HepG2 (cell line): Measurements from ENCODE around the gene NEK5. TPM values are rescaled to one million over a fixed set of nuclear protein-coding genes. Genes with fewer than 3 reads are reported as not detected.

ENCODE experiments used
- ATAC-seq: fragments of 200-7000 bp; cut with Tn5 transposase; 3 replicates; pipeline ENCODE4 v1.9.1; 2020; ENCODE audit warnings: mild to moderate bottlenecking, moderate library complexity
- BruUV-seq: library from RNA; stranded (reverse); fragments of 400-500 nt; replicated peaks from 2 replicates; lab custom pipeline; 2021; lab: Mats Ljungman, UMichigan
- CTCF ChIA-PET: fragments of 300-600 bp; formaldehyde crosslinking; extraction: SDS; loops from one replicate; lab custom pipeline; 2021; ENCODE audit warnings: low total read pairs, inconsistent platforms, low intra/inter-chr PET ratio; lab: Yijun Ruan, JAX
- POLR2A ChIA-PET: fragments of 350-600 bp; sonication (Branson Sonifier 250); formaldehyde crosslinking; loops from one replicate; lab custom pipeline; 2020; ENCODE audit warnings: antibody characterized with exemption, inconsistent platforms; lab: Yijun Ruan, JAX
- DNase-seq: peaks from one replicate; pipeline ENCODE4 v3.0.0-alpha.2; 2015; ENCODE audit warnings: low spot score
- FAIRE-seq: peaks from 3 replicates; lab custom pipeline; 2011; peaks lifted over from hg19 to GRCh38; lab: Jason Lieb, UNC
- H2AFZ ChIP-seq: one replicate; pipeline ENCODE4 v1.6.1; 2011; ENCODE audit warnings: low read length, inconsistent platforms
- H3K27ac ChIP-seq: fragments of 300-600 bp; 3 replicates; pipeline ENCODE4 v1.8.0; 2011; ENCODE audit warnings: mixed run types, mild to moderate bottlenecking, mixed read lengths, low read length, inconsistent platforms; ENCODE audit not compliant: insufficient read depth; ENCODE audit errors: extremely low read length
- H3K27me3 ChIP-seq, 2 experiments: fragments of 200-600 bp in 1 of 2; 2 replicates in 1 of 2; 3 replicates in 1 of 2; pipeline versions ENCODE4 v1.6.0 to v1.8.0; 2011; ENCODE audit warnings: low read length in 2 of 2, mild to moderate bottlenecking in 2 of 2, moderate library complexity in 2 of 2, inconsistent platforms in 1 of 2; ENCODE audit not compliant: insufficient read depth in 2 of 2, control insufficient read depth in 1 of 2
- H3K36me3 ChIP-seq, 2 experiments: fragments of 200-600 bp in 1 of 2; replicated peaks in 1 of 2; 2 replicates in 1 of 2; 3 replicates in 1 of 2; pipeline versions ENCODE4 v1.5.1 to v1.8.0; 2011; ENCODE audit warnings: low read length in 2 of 2, inconsistent platforms in 1 of 2; ENCODE audit not compliant: insufficient read depth in 2 of 2, control insufficient read depth in 1 of 2
- H3K4me1 ChIP-seq: 2 replicates; pipeline ENCODE4 v1.5.1; 2012; ENCODE audit warnings: low read length, inconsistent platforms; ENCODE audit not compliant: insufficient read depth
- H3K4me2 ChIP-seq: 2 replicates; pipeline ENCODE4 v1.6.0; 2011; ENCODE audit warnings: low read depth, low read length, inconsistent platforms
- H3K4me3 ChIP-seq, 3 experiments: fragments of 200-600 bp in 1 of 3; sonication (generic), shearing (Covaris generic) in 1 of 3; replicated peaks in 1 of 3; 2 replicates each; pipeline ENCODE4 v1.5.1; 2011 to 2016; ENCODE audit warnings: low read length in 3 of 3, inconsistent platforms in 2 of 3, low read depth in 2 of 3, mild to moderate bottlenecking in 2 of 3, control low read depth in 1 of 3, mixed read lengths in 1 of 3; ENCODE audit not compliant: insufficient read depth in 1 of 3
- H3K79me2 ChIP-seq: one replicate; pipeline ENCODE4 v1.6.1; 2011; ENCODE audit warnings: low read length, inconsistent platforms; ENCODE audit not compliant: insufficient read depth
- H3K9ac ChIP-seq: 2 replicates; pipeline ENCODE4 v1.6.0; 2011; ENCODE audit warnings: mild to moderate bottlenecking, low read depth, low read length, inconsistent platforms; ENCODE audit not compliant: insufficient read depth
- H3K9me3 ChIP-seq: 2 replicates; pipeline ENCODE4 v1.5.1; 2012; ENCODE audit warnings: mild to moderate bottlenecking, low read length
- H4K20me1 ChIP-seq: 2 replicates; pipeline ENCODE4 v1.6.0; 2011; ENCODE audit warnings: inconsistent platforms, mild to moderate bottlenecking, low read length, moderate library complexity; ENCODE audit not compliant: insufficient read depth
- ARID4A ChIP-seq: sonication (generic); formaldehyde crosslinking; IDR thresholded peaks from 2 replicates; pipeline ENCODE4 v1.5.0; 2020; ENCODE audit warnings: mild to moderate bottlenecking, missing genetic modification reagents, borderline replicate concordance
- CC2D1A ChIP-seq: sonication (generic); formaldehyde crosslinking; IDR thresholded peaks from 2 replicates; pipeline ENCODE4 v1.8.1; 2023; ENCODE audit warnings: mild to moderate bottlenecking, missing genetic modification reagents
- DDIT3 ChIP-seq: sonication (generic); formaldehyde crosslinking; IDR thresholded peaks from 2 replicates; pipeline ENCODE4 v1.4.0; 2020; ENCODE audit warnings: mild to moderate bottlenecking, missing genetic modification reagents
- SIN3A ChIP-seq: IDR thresholded peaks from 2 replicates; pipeline ENCODE4 v1.6.1; 2011; ENCODE audit warnings: low read depth, mild to moderate bottlenecking, control low read depth, low read length, borderline replicate concordance
- TFE3 ChIP-seq: IDR thresholded peaks from 2 replicates; pipeline ENCODE4 v1.6.1; 2016
- ZNF253 ChIP-seq: sonication (generic); formaldehyde crosslinking; IDR thresholded peaks from 2 replicates; pipeline ENCODE4 v1.8.0; 2022; ENCODE audit warnings: mild to moderate bottlenecking, missing genetic modification reagents, borderline replicate concordance
- ZNF407 ChIP-seq: sonication (generic); formaldehyde crosslinking; IDR thresholded peaks from one replicate; pipeline ENCODE4 v1.5.1; 2020; ENCODE audit warnings: mild to moderate bottlenecking, missing genetic modification reagents; ENCODE audit errors: not compliant biosample characterization
- WGBS: methylation state at CpG from one replicate; pipeline ENCODE4 v1.1.6; 2017; ENCODE audit warnings: low lambda C conversion rate; 5-methylcytosine and 5-hydroxymethylcytosine counted together
- in situ Hi-C: cut with HindIII; loops from 2 replicates; pipeline ENCODE4 v1.10.0; 2017; ENCODE audit warnings: low pct_unique_long_range_greater_than_20kb; ENCODE audit not compliant: extremely low pct_ligation_motif_present
- intact Hi-C: fragments of 100-400 bp; cut with micrococcal nuclease; formaldehyde crosslinking; loops from one replicate; pipeline ENCODE4 v1.10.0; 2022; ENCODE audit not compliant: unreplicated experiment
- polyA plus RNA-seq, 8 experiments: library from polyadenylated mRNA; depleted of rRNA in 3 of 8; stranded (reverse) in 7 of 8; unstranded in 1 of 8; fragments of >200 nt; fragmentation: Illumina TruSeq in 4 of 8; extraction: Trizol in 4 of 8; gene quantifications; 2 replicates each; pipeline versions ENCODE4 v1.2.1 to v1.2.3, GENCODE V29; 2011 to 2016; ENCODE audit warnings: low read depth in 4 of 8, missing spikeins in 1 of 8, mixed read lengths in 1 of 8; ENCODE audit not compliant: insufficient read depth in 1 of 8
- total RNA-seq, 5 experiments: library from RNA; depleted of rRNA; stranded (reverse); fragments of >200 nt; fragmentation: Illumina TruSeq; extraction: Trizol; gene quantifications; 2 replicates each; pipeline ENCODE4 v1.2.3, GENCODE V29; 2016; ENCODE audit warnings: low read depth in 1 of 5

The NEK5 gene
- total and polyA plus RNA-seq, 2 of the 13 experiments (the other 11 are each of a cell fraction or from before 2014, with no cell fraction given), result 0.12 to 0.22 TPM

GRCh38 chr13:52048516-52048915, 80.4 kb downstream of the NEK5 start:
- in situ Hi-C loops, result no loop called here
- no peaks in the 10 kb centered on the region for H3K79me2 ChIP-seq
- H3K9me3 ChIP-seq, result no peaks in the 10 kb centered on the region
- POLR2A ChIA-PET, result no interaction called here
- H3K4me1 ChIP-seq, result peaks cover 9% of the 10 kb centered on the region
- CTCF ChIA-PET, result no interaction called here
- no TSS peak for BruUV-seq
- no peak overlapping the region for H3K4me2 ChIP-seq
- no peak overlapping the region for H3K4me3 ChIP-seq
- DNase-seq, result no peak
- no peak for FAIRE-seq
- H3K9ac ChIP-seq, result no peak overlapping the region
- 44% methylated on average over 2 of the region's 2 CpGs for WGBS
- H3K27me3 ChIP-seq, result no peaks in the 10 kb centered on the region
- no peak for ATAC-seq
- H4K20me1 ChIP-seq, result no peaks in the 10 kb centered on the region
- no peak overlapping the region for H3K27ac ChIP-seq
- intact Hi-C loops, result no loop called here
- H3K36me3 ChIP-seq, result no peaks in the 10 kb centered on the region
- no peak overlapping the region for H2AFZ ChIP-seq
- TF ChIP-seq CC2D1A (CRISPR knock-in tag) (no peak), ZNF407 (CRISPR knock-in tag) (no peak), ARID4A (CRISPR knock-in tag) (no peak), ZNF253 (CRISPR knock-in tag) (no peak), SIN3A (no peak), TFE3 (CRISPR knock-in tag) (no peak), DDIT3 (CRISPR knock-in tag) (no peak)
